MCF 10A (cell line): ENCODE data around the gene FAIM2. TPM values are rescaled to one million over a fixed set of nuclear protein-coding genes. Genes with fewer than 3 reads are reported as not detected.
A peak's percentile ranks its signal among the peaks of the same experiment; 100 is the strongest.

Experiments used
- BruUV-seq: library from RNA; stranded (reverse); fragments of 400-500 nt; replicated peaks from 2 replicates; lab custom pipeline; 2021; lab: Mats Ljungman, UMichigan
- CTCF ChIA-PET: fragments of 300-600 bp; sonication (Branson Sonifier 250); formaldehyde crosslinking; extraction: SDS; loops from one replicate; lab custom pipeline; 2021; ENCODE audit warnings: antibody characterized with exemption, inconsistent platforms; lab: Yijun Ruan, JAX
- POLR2A ChIA-PET: fragments of 300-600, 350-650 bp; sonication (Branson Sonifier 250); formaldehyde crosslinking; extraction: SDS; loops from one replicate; lab custom pipeline; 2020; ENCODE audit warnings: antibody characterized with exemption, inconsistent platforms; lab: Yijun Ruan, JAX
- DNase-seq: peaks from one replicate; pipeline ENCODE4 v3.0.0-alpha.2; 2018; ENCODE audit not compliant: unreplicated experiment
- H3K27ac Mint-ChIP-seq: one replicate; pipeline ENCODE4 v1.8.0; 2022; ENCODE audit warnings: mild to moderate bottlenecking, low read depth, mixed read lengths; ENCODE audit not compliant: unreplicated experiment
- H3K27me3 Mint-ChIP-seq: one replicate; pipeline ENCODE4 v1.8.0; 2022; ENCODE audit warnings: mixed read lengths; ENCODE audit not compliant: insufficient read depth, unreplicated experiment
- H3K36me3 Mint-ChIP-seq: one replicate; pipeline ENCODE4 v1.8.0; 2022; ENCODE audit warnings: mild to moderate bottlenecking, moderate library complexity, mixed read lengths; ENCODE audit not compliant: insufficient read depth, unreplicated experiment
- H3K4me1 Mint-ChIP-seq: one replicate; pipeline ENCODE4 v1.8.0; 2022; ENCODE audit warnings: mixed read lengths; ENCODE audit not compliant: insufficient read depth, unreplicated experiment
- H3K4me3 Mint-ChIP-seq: one replicate; pipeline ENCODE4 v1.8.0; 2022; ENCODE audit warnings: mild to moderate bottlenecking, moderate library complexity, mixed read lengths; ENCODE audit not compliant: unreplicated experiment
- H3K9me3 Mint-ChIP-seq: one replicate; pipeline ENCODE4 v1.8.0; 2022; ENCODE audit warnings: mixed read lengths; ENCODE audit not compliant: unreplicated experiment
- intact Hi-C: fragments of 100-400 bp; cut with micrococcal nuclease; formaldehyde crosslinking; loops from 2 replicates; pipeline ENCODE4 v1.14.1; 2022
- total RNA-seq: library from RNA; stranded (reverse); gene quantifications from 2 replicates; pipeline ENCODE4 v1.2.3, GENCODE V29; 2022
- TF ChIP-seq, protein P1 (sequence below): fragments of 200-600 bp; IDR thresholded peaks from one replicate; pipeline ENCODE4 v1.8.0; 2022; ENCODE audit warnings: antibody characterized with exemption, mild to moderate bottlenecking; ENCODE audit not compliant: unreplicated experiment

The FAIM2 gene
- total RNA-seq, 1 experiment from 2014 or later: not detected

DNA sequence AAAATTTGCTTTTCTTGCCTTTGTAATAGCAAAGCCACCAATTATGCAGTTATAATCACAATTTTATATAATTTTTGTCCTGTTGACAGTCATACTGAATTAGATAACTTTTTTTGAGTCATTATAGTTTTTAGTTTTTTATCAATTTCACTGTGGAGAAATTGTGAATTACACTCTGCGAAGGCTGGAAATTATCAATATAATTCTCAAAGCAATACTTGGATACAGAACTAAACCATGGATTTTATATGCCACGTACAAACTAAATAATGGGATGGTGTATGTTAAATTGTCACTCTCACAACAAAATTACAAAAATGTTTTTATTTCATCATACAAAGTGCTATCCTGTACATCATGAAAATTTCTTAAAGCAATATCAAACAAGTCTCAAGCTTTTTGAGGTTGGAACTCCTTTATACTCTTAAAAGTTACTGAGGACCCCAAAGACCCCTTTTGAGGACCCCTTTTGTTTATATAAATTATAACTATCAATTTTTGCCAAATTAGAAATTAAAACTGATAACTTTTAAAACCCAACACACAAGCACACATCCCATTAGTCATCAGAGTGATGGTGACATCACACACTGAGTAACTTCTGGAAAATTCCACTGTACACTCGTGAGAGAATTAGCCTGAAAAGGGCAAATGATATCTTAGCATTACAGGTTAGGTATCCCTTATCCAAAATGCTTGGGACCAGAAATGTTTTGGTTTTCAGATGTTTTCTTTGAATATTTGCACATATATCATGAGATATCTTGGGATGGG, 27.0 kb upstream of the FAIM2 start:
- ChIA-PET CTCF (interaction anchor here (4.0 kb wide), 1 partner anchor 15 kb away, joined by 17 read pairs; no protein-coding TSS in a partner anchor), POLR2A (no interaction called here)
- Mint-ChIP-seq H3K4me3 (no peak overlapping the region), H3K9me3 (no peaks in the 10 kb centered on the region), H3K36me3 (no peaks in the 10 kb centered on the region), H3K4me1 (peaks cover 10% of the 10 kb centered on the region), H3K27ac (no peak overlapping the region), H3K27me3 (no peaks in the 10 kb centered on the region)
- intact Hi-C loops: no loop called here
- BruUV-seq: no TSS peak
- TF ChIP-seq, protein P1, sequence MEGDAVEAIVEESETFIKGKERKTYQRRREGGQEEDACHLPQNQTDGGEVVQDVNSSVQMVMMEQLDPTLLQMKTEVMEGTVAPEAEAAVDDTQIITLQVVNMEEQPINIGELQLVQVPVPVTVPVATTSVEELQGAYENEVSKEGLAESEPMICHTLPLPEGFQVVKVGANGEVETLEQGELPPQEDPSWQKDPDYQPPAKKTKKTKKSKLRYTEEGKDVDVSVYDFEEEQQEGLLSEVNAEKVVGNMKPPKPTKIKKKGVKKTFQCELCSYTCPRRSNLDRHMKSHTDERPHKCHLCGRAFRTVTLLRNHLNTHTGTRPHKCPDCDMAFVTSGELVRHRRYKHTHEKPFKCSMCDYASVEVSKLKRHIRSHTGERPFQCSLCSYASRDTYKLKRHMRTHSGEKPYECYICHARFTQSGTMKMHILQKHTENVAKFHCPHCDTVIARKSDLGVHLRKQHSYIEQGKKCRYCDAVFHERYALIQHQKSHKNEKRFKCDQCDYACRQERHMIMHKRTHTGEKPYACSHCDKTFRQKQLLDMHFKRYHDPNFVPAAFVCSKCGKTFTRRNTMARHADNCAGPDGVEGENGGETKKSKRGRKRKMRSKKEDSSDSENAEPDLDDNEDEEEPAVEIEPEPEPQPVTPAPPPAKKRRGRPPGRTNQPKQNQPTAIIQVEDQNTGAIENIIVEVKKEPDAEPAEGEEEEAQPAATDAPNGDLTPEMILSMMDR: no peak
- peak; percentile 55 for DNase-seq

GRCh38 chr12:49929581-49929980, 25.9 kb upstream of the FAIM2 start:
- DNase-seq: no peak
- Mint-ChIP-seq H3K36me3 (no peaks in the 10 kb centered on the region), H3K4me1 (peaks cover 8% of the 10 kb centered on the region), H3K27me3 (no peaks in the 10 kb centered on the region), H3K27ac (no peak overlapping the region), H3K4me3 (no peak overlapping the region), H3K9me3 (no peaks in the 10 kb centered on the region)
- TF ChIP-seq, protein P1: no peak
- ChIA-PET CTCF (interaction anchor here (0.6 to 0.9 kb wide), 2 partner anchors 12 to 217 kb away, joined by 3 read pairs; no protein-coding TSS in a partner anchor), POLR2A (no interaction called here)
- intact Hi-C loops: no loop called here
- no TSS peak for BruUV-seq

DNA sequence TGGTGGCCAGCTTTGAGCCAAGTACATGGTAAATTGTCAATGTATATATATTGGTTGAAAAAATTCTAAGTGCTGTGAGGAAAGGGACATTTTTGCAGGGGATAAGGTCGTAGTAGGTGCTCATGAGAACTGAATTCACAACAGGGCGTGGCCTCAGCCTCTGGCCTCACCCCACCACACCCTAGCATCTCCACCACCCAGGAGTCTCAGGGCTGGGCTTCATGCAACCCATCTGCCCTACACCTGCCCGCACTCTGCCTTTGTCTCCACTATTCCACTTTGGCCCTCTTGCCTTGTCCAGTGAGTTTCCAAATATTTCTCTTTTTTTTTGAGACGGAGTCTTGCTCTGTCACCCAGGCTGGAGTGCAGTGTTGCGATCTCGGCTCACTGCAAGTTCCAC, 24.8 kb upstream of the FAIM2 start:
- H3K9me3 Mint-ChIP-seq: no peaks in the 10 kb centered on the region
- H3K4me3 Mint-ChIP-seq: no peak overlapping the region
- no TSS peak for BruUV-seq
- TF ChIP-seq, protein P1: no peak
- no peaks in the 10 kb centered on the region for H3K27me3 Mint-ChIP-seq
- CTCF ChIA-PET: interaction anchor here (0.6 to 1.3 kb wide), 4 partner anchors 15 to 40 kb away, joined by 3 to 5 read pairs (median 4); no protein-coding TSS in a partner anchor
- no peak for DNase-seq
- no peaks in the 10 kb centered on the region for H3K36me3 Mint-ChIP-seq
- no peak overlapping the region for H3K27ac Mint-ChIP-seq
- intact Hi-C loops: no loop called here
- POLR2A ChIA-PET: interaction anchor here (0.5 to 0.6 kb wide), 2 partner anchors 55 to 127 kb away, joined by 3 read pairs; no protein-coding TSS in a partner anchor
- peaks cover 4% of the 10 kb centered on the region for H3K4me1 Mint-ChIP-seq

GRCh38 chr12:49925433-49926204, 21.9 kb upstream of the FAIM2 start:
- intact Hi-C loops: no loop called here
- TF ChIP-seq, protein P1: no peak
- POLR2A ChIA-PET: interaction anchor here (0.6 kb wide), 1 partner anchor 1153 kb away, joined by 3 read pairs; no protein-coding TSS in a partner anchor

More at GRCh38 chr12:49925433-49926204, 21.9 kb upstream of the FAIM2 start:
- no peaks in the 10 kb centered on the region for H3K36me3 Mint-ChIP-seq
- no peaks in the 10 kb centered on the region for H3K9me3 Mint-ChIP-seq
- DNase-seq: no peak
- no peak overlapping the region for H3K27ac Mint-ChIP-seq
- no peak overlapping the region for H3K4me3 Mint-ChIP-seq
- CTCF ChIA-PET: interaction anchor here (0.7 kb wide), 1 partner anchor 57 kb away, joined by 3 read pairs; no protein-coding TSS in a partner anchor
- H3K27me3 Mint-ChIP-seq: no peaks in the 10 kb centered on the region
- no TSS peak for BruUV-seq
- H3K4me1 Mint-ChIP-seq: peaks cover 12% of the 10 kb centered on the region
